Cardiac fibroblast (primary cell): Measurements from ENCODE around the gene SEMA3A.
"Not testable (repeated sequence)": the region's sequence is repeated elsewhere in the genome, so short reads cannot be mapped to it uniquely, and the experiment has no call there.

Experiments
- DNase-seq, 2 donors: peaks; one replicate each; pipeline versions ENCODE4 v3.0.0 to v3.0.0-alpha.2; 2010; ENCODE audit warnings: low read depth in 2 of 2
- H3K4me3 ChIP-seq, 2 donors: replicated peaks in 1 of 2; 1 replicate in 1 of 2; 2 replicates in 1 of 2; pipeline ENCODE4 v1.5.1; 2011; ENCODE audit warnings: low read depth in 2 of 2, low read length in 2 of 2, mild to moderate bottlenecking in 2 of 2, moderate library complexity in 1 of 2
- TF ChIP-seq, protein P1 (sequence below): IDR thresholded peaks from one replicate; pipeline ENCODE4 v1.5.1; 2011; ENCODE audit warnings: low read depth, mild to moderate bottlenecking, low read length, inconsistent platforms

Gene SEMA3A

DNA sequence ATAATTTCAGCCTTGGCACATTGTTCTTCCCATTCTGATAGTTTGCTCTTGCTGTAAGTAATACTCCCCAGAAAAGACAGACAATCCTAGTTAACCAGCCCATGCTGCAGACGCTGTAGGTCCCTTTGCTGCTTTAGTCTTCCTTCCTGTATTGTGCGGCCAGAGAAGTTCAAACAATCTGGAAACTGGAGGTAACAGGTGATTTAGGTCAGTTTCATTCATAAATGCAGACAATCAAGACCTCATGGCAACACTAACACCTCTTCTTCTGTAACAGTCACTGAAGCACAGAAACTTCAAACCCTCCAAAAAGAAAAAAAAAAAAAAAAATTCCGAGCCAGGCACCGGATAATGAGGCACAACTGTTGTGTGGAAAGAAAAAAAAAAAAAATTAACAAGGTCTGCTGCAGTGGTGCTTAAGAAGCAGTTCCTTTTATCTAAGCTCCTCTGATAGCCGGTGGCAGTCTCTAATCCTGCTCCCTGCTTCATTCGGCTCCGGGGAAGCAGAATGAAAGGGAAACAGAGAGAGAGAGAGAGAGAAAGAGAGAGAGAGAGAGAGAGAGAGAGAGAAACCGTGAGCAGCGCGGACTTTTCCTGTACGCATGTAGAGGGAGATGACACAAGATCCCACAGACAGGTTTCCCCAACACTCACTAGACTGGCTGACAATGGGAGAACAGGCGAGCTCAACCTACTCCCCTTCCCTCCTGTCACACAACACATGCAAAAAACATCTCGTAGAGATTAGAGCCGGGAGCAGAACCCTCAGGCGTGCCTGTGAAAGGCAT is at the start of gene SEMA3A:
Gene SEMA3A, minus strand, starts transcription at position 306 of the 788 bp plus-strand sequence. Its CDS starts 203 bp downstream, at position 103.
- DNase-seq = peak; percentile 80
- TF ChIP-seq, protein P1, sequence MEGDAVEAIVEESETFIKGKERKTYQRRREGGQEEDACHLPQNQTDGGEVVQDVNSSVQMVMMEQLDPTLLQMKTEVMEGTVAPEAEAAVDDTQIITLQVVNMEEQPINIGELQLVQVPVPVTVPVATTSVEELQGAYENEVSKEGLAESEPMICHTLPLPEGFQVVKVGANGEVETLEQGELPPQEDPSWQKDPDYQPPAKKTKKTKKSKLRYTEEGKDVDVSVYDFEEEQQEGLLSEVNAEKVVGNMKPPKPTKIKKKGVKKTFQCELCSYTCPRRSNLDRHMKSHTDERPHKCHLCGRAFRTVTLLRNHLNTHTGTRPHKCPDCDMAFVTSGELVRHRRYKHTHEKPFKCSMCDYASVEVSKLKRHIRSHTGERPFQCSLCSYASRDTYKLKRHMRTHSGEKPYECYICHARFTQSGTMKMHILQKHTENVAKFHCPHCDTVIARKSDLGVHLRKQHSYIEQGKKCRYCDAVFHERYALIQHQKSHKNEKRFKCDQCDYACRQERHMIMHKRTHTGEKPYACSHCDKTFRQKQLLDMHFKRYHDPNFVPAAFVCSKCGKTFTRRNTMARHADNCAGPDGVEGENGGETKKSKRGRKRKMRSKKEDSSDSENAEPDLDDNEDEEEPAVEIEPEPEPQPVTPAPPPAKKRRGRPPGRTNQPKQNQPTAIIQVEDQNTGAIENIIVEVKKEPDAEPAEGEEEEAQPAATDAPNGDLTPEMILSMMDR = no peak
- H3K4me3 ChIP-seq = peak within 1 kb of the TSS; percentile 55 to 57

DNA sequence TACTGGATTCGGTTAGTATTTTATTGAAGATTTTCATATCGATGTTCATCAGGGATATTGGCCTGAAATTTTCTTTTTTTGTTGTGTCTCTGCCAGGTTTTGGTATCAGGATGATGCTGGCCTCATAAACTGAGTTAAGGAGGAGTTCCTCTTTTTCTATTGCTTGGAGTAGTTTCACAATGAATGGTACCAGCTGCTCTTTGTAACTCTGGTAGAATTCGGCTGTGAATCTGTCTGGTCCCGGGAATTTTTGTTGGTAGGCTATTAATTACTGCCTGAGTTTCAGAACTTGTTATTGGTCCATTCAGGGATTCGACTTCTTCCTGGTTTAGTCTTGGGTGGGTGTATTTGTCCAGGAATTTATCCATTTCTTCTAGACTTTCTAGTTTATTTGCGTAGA is 48.4 kb upstream of the SEMA3A start:
- DNase-seq, H3K4me3 ChIP-seq: not testable (repeated sequence)

DNA sequence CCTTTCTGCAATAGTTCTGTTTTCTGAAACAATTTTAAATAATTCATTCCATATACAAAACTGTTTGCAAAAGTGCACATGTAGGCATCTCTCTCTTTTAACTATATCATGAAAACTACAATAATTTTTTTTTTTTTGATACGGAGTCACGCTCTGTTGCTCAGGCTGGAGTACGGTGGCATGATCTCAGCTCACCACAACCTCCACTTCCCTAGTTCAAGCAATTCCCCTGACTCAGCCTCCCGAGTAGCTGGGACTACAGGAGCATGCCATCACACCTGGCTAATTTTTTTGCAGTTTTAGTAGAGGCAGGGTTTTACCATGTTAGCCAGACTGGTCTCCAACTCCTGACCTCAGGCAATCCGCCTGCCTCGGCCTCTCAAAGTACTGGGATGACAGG is 44.0 kb upstream of the SEMA3A start:
- DNase-seq = no peak
- no peak overlapping the region for H3K4me3 ChIP-seq
- TF ChIP-seq, protein P1 = no peak

DNA sequence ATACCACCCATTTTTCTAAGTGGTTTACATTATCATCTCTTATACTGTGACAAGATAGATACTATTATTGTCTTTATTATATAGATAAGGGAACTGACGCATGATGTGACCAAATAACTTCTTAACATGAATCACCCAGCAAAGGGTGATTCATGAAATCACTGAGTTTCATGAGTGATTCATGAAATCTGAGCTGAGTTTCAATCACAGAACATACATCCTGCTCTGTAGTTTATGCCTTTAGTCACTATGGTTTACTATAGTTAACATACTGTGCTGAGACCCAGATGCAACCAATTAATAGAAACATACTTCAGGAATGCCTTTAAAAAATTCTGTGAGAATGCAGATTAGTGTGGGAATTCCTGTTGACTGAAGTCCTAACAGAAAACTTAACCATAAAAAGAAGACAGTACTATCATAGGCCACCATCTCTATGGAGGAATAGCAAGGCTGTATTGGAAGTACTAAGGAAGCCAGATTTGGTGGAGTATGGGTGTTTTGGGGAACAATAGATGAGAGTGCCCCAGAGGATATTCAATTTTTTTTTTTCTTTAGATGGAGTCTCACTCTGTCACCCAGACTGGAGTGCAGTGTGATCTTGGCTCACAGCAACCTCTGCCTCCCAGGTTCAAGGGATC is 43.1 kb upstream of the SEMA3A start:
- H3K4me3 ChIP-seq = no peak overlapping the region
- DNase-seq = peak; percentile 69 to 92
- TF ChIP-seq, protein P1 = no peak

DNA sequence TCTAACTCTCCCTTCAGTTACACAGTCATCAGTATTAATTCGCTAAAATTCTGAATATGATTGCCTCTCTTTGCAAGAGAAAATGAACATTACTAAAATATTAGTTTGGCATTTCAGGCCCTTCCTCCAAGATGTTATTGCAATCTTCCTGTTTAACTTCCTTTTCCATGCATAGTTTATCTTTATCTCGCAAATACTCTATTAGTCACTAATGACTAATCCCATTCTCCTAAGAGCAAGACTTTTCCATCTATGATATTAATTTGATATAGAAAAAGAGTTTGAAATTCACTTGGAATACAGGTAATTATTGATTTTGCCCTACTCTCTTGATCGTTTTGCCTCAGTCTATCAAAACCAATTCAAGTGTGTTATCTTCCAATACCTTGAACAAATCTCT is 41.8 kb upstream of the SEMA3A start:
- DNase-seq = peak; percentile 42 to 57
- TF ChIP-seq, protein P1 = no peak
- no peak overlapping the region for H3K4me3 ChIP-seq

DNA sequence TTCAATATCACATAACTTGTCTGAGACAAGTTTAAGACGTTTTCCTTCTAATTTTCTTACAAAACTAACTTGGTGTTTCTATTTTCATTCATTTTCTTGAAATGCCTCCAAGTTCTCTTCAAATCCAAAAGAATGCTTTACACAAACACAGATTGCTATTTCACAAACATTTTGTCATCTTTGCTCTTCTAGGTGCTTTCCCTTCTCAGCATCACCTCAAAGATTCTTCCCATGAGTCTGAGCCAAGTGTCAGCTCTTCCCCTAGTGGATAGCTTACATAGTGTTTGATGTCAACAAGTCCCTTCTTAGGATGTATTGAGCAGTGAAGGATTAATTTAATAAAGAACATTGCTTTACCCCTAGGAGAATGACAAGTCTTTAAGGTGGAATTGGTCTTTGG is 38.1 kb upstream of the SEMA3A start:
- peak; percentile 55 to 87 for DNase-seq
- no peak overlapping the region for H3K4me3 ChIP-seq
- TF ChIP-seq, protein P1 = peak; percentile 45

DNA sequence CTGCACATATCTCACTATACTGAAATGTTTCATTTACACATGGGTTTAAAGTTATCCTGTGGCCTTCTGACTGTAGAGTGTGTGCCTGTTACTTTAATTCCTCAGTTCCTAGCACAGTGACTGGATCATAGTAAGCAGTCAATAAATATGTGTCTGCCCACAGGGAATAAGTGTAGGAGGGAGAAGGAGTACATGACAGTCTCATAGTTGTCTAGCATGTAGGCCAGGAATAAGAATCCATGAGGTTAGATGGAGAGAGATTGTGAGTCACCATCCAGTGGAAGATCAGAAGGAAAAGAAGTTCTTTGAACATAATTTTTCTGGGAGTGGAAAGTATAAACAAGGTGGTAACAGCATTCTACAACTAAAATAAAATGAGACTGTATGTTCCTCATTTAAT is 36.6 kb upstream of the SEMA3A start:
- H3K4me3 ChIP-seq = no peak overlapping the region
- TF ChIP-seq, protein P1 = no peak
- DNase-seq = peak in 1 of 2 donors; percentile 40
